IPS-NIHi7 (cell line): ENCODE measurements around the gene NTSR1.
A peak's percentile ranks its signal among the peaks of the same experiment; 100 is the strongest.

ENCODE experiments used
- DNase-seq: peaks from one replicate; pipeline ENCODE4 v3.0.0; 2012; ENCODE audit warnings: mixed read lengths; ENCODE audit errors: extremely low spot score

The NTSR1 gene

DNA sequence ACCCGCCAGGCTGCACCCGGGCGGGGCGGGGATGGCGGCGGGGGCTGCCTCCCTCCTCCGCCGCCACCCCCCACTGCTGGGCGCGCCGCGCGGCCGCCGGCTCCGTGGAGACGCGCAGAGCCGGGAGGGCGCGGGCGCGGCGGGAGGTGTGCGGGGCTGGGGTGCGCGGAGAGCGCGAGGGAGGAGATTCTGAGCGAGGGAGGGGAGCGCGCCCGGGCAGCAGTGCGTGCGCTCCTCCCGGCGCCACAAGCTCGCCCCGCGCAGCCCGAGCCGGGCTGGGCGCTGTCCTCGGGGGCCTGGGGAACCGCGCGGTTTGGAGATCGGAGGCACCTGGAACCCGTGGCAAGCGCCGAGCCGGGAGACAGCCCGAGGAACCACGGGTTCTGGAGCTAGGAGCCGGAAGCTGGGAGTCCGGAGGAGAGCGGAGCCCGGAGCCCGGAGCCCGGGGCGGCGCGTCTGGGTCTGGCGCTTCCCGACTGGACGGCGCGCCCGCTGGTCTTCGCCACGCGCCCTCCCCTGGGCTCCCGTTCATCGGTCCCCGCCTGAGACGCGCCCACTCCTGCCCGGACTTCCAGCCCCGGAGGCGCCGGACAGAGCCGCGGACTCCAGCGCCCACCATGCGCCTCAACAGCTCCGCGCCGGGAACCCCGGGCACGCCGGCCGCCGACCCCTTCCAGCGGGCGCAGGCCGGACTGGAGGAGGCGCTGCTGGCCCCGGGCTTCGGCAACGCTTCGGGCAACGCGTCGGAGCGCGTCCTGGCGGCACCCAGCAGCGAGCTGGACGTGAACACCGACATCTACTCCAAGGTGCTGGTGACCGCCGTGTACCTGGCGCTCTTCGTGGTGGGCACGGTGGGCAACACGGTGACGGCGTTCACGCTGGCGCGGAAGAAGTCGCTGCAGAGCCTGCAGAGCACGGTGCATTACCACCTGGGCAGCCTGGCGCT lies at the start of gene NTSR1:
NTSR1 (plus strand) TSS at position 246 of the 946 bp plus-strand sequence; CDS start at position 618, 372 bp downstream.
- DNase-seq, result peak; percentile 62

GRCh38 chr20:62659488-62660239 lies 49.0 kb upstream of the NTSR1 start:
- DNase-seq, result no peak

DNA sequence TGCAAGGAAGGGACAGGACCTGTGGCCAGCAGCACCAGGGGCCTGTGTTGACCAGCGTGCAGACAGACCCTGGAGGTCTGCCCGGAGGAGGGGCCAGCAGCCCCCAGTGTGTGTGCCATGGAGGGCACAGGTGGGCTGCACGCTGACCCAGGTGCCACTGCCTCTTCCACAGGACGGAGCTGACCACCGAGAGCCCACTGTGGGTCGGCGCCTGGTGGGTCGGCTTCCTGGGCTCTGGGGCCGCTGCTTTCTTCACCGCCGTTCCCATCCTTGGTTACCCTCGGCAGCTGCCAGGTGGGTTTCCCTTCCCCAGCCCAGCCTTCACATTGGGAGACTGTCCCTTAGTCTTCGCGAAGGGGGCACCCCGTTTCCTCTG lies 48.4 kb upstream of the NTSR1 start:
- no peak for DNase-seq

- no peak for DNase-seq
Observed at GRCh38 chr20:62660768-62661167, 47.9 kb upstream of the NTSR1 start.

DNA sequence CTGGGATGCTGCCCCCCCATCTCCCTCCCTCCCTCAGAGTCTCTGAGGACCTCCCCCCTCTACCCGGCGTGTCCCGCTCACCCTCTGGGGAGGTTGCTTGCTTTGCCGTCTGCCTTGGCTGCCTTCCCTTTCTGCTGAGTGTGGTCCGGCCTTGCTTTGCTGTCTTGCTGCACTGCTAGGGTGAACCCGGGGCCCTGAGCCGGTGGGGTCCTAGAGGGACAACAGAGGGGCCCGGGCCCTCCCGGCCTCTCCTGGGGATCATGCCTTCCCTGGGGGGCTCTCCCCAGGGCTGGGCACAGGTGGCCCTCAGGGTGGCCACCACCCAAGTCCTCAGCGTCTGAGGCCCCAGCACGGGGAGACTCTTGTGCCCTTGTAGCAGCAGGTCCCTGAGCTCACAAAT lies 47.0 kb upstream of the NTSR1 start:
- no peak for DNase-seq

GRCh38 chr20:62662422-62662821 lies 46.2 kb upstream of the NTSR1 start:
- DNase-seq, result no peak

DNA sequence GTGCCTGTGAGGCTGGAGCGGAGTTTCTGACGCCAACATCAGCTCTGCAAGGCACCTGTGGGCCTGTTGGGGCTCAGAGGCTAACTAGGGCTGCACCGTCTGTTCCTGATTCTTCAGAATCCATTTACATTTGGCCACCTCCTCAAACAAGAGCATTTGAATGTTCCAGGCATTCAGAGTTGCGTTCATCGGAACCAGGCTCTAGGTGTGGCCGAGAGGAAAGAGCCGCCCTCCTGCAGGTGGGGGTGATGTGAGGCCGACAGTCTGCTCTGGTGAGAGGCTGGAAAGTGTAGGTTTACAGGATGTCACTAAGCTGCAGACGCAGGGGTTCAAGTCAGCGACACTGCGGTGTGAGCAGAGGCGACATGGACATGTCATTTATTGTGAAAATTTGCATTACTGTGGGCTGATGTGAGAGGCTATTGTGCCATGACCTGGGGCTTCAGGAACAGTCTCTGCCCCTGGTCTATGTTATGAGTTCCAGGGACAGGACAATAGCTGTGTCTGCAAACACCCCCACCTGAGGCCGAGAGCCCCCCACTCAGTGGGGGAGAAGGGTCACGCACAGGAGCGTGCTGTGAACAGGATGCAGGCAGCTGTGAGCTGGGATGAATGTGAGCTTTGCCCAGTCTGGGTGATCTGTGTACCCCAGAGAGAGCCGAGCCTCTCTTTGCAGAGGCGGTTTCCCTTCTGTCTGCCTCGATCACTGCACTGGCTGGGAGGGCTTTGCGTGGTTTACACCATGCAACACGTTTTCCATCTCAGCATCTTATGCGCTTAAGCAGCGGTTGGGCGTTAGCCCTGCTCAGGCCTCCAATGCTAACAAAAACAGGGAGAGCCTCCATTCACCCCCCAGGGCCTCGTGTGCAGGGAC lies 45.3 kb upstream of the NTSR1 start:
- DNase-seq, result no peak

DNA sequence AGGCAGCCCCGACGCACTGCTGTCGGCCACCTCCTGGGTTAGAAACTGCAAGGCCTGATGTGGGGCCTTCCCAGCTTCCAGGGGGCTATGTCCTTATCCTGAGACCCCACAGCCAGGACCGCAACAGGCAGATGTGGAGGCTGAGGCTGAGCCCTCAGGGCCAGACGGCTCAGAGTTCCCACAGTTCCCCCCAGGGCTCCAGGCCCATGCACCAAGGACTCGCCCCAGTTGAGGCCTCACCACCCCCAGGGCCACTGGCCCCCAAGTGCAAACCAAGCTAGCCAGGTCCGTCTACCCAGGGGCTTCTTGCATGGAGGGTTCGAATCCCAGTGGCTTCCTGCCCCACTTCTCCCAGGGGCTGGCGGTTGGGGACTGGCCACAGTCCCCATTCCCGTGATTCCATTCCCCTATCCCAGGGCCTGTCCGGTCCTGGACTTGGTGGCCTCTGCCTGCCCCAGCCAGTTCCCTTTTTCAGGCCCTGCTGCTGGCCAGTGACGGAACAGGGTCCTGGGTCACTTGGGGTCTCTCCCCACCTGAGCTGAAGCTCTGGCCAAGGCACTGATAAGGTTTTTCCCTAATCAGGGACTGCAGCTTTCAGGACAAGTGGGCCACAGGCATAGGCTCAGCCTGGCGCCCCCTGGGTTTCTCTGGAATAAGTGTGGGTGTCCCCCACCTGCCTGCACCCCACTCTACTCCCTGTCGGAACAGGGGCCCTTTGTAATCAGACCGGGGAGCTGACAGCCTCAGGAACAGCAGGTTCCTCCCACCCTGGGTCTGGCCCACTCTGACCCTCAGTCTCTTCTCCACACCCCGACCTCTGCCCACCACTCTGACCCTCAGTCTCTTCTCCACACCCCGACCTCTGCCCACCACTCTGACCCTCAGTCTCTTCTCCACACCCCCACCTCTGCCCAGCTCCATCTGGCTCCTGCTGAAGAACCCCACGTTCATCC lies 44.3 kb upstream of the NTSR1 start:
- DNase-seq, result no peak

- no peak for DNase-seq
Observed at GRCh38 chr20:62665153-62665754, 43.4 kb upstream of the NTSR1 start.

GRCh38 chr20:62665826-62666735 lies 42.6 kb upstream of the NTSR1 start:
- DNase-seq, result no peak

GRCh38 chr20:62666736-62667529 lies 41.7 kb upstream of the NTSR1 start:
- DNase-seq, result no peak

DNA sequence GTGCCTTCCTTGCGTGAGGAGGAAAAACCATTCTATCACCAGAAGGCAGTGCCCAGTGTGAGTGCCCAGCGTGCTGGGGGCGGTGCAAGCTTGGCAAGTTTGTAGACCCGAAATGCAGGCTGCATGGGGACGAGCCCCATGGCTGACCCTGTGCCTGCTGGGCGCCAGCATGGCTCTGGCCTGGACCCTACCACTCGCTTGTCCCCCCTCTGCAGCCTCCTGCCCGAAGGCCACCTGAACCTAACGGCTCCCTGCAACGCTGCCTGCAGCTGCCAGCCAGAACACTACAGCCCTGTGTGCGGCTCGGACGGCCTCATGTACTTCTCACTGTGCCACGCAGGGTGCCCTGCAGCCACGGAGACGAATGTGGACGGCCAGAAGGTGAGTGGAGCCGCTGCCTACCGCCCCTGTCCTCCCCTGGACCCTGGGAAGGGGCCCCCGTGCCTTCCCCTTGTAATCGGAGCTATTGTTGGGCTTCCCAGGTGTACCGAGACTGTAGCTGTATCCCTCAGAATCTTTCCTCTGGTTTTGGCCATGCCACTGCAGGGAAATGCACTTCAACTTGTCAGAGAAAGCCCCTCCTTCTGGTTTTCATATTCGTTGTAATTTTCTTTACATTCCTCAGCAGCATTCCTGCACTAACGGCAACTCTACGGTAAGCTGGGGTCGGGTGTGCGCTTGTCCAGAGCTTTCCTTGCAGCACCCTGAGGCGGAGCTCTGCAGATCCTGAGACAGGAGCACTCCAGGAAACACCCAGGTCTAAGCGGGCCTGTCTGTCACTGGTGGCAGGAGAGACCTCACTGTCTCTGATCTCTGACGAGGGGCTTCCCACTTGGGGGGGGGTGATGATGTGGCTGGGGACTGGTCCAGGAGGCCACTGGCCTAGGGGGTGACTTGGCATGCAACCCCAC lies 40.9 kb upstream of the NTSR1 start:
- DNase-seq, result no peak

- peak; percentile 95 for DNase-seq
Observed at GRCh38 chr20:62668441-62669027, 40.1 kb upstream of the NTSR1 start.

DNA sequence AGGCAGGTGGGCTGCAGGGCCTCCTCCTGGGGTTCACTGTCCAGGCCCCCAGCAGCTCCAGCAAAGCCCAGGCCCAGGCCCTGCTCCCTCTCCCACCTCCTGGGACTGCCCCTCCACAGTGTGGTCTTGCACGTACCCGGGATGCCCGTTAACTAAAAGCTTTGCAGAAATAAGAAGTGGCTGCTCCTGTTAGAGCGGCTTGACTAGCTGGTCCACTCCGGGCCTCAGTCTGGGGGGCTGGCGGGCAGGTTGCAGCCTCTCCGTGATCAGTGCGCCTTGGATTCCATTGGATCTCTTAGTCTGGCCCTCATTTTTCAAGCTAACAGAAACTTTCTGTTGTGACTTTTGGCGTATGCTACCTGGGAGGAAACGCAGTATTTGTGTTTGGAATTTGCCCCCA lies 39.4 kb upstream of the NTSR1 start:
- DNase-seq, result no peak

- no peak for DNase-seq
Observed at GRCh38 chr20:62670156-62670555, 38.5 kb upstream of the NTSR1 start.

GRCh38 chr20:62670998-62671397 lies 37.6 kb upstream of the NTSR1 start:
- no peak for DNase-seq

- DNase-seq, result no peak
Observed at GRCh38 chr20:62671765-62672164, 36.9 kb upstream of the NTSR1 start.
